Smooth muscle cell (in vitro differentiated cells): ENCODE measurements around the gene TBC1D4. TPM values are rescaled to one million over a fixed set of nuclear protein-coding genes. Genes with fewer than 3 reads are reported as not detected.
A peak's percentile ranks its signal among the peaks of the same experiment; 100 is the strongest.

Experiments used
- DNase-seq: peaks from one replicate; lab custom pipeline; 2025; ENCODE audit not compliant: unreplicated experiment; lab: John Stamatoyannopoulos, UW
- H2AFZ ChIP-seq: fragments of 200-600 bp; sonication (generic); 2 replicates; pipeline ENCODE4 v1.6.0; 2016; ENCODE audit warnings: antibody characterized with exemption, low read depth, mild to moderate bottlenecking
- H3F3A ChIP-seq: fragments of 200-600 bp; sonication (generic); 2 replicates; pipeline ENCODE4 v1.6.0; 2017; ENCODE audit warnings: antibody characterized with exemption, low read depth
- H3K27ac ChIP-seq: fragments of 200-600 bp; sonication (generic); 2 replicates; pipeline ENCODE4 v1.5.1; 2016; ENCODE audit warnings: low read depth, mild to moderate bottlenecking
- H3K27me3 ChIP-seq: fragments of 200-600 bp; sonication (generic); 2 replicates; pipeline ENCODE4 v1.6.1; 2016; ENCODE audit warnings: low read depth, mild to moderate bottlenecking
- H3K36me3 ChIP-seq: fragments of 200-600 bp; sonication (generic); 2 replicates; pipeline ENCODE4 v1.5.1; 2016; ENCODE audit warnings: low read depth
- H3K4me1 ChIP-seq: fragments of 200-600 bp; sonication (generic); 2 replicates; pipeline ENCODE4 v1.5.1; 2016; ENCODE audit warnings: low read depth
- H3K4me2 ChIP-seq: fragments of 200-600 bp; sonication (generic); 2 replicates; pipeline ENCODE4 v1.6.0; 2016; ENCODE audit warnings: mild to moderate bottlenecking
- H3K4me3 ChIP-seq: fragments of 200-600 bp; sonication (generic); 2 replicates; pipeline ENCODE4 v1.5.1; 2016; ENCODE audit warnings: mild to moderate bottlenecking
- H3K79me2 ChIP-seq: fragments of 200-600 bp; sonication (generic); 2 replicates; pipeline ENCODE4 v1.6.0; 2016; ENCODE audit warnings: low read depth, mild to moderate bottlenecking
- H3K9ac ChIP-seq: fragments of 200-600 bp; sonication (generic); 2 replicates; pipeline ENCODE4 v1.6.0; 2016; ENCODE audit warnings: low read depth
- H3K9me3 ChIP-seq: fragments of 200-600 bp; sonication (generic); replicated peaks from 2 replicates; pipeline ENCODE4 v1.5.1; 2016; ENCODE audit warnings: low read depth
- H4K20me1 ChIP-seq: fragments of 200-600 bp; sonication (generic); 2 replicates; pipeline ENCODE4 v1.6.0; 2016; ENCODE audit warnings: low read depth
- WGBS: methylation state at CpG from one replicate; pipeline ENCODE4 v1.1.7; 2016; ENCODE audit warnings: low lambda C conversion rate; 5-methylcytosine and 5-hydroxymethylcytosine counted together
- polyA plus RNA-seq: library from polyadenylated mRNA; unstranded; fragments of >200 nt; fragmentation: Nextera tagmentation; extraction: Ambion mirVana; gene quantifications from 2 replicates; pipeline ENCODE4 v1.2.1, GENCODE V29; 2016
- total RNA-seq: library from RNA; depleted of rRNA; stranded (reverse); fragments of >200 nt; gene quantifications from 2 replicates; pipeline ENCODE4 v1.2.3, GENCODE V29; 2014
- TF ChIP-seq, protein P1 (sequence below): fragments of 200-600 bp; sonication (generic); IDR thresholded peaks from 2 replicates; pipeline ENCODE4 v1.5.1; 2017; ENCODE audit warnings: borderline replicate concordance, mild to moderate bottlenecking, antibody characterized with exemption; ENCODE audit not compliant: insufficient read depth, poor library complexity, severe bottlenecking

TBC1D4 gene
- total and polyA plus RNA-seq, 2 experiments from 2014 or later, result 7.7 to 21.9 TPM

DNA sequence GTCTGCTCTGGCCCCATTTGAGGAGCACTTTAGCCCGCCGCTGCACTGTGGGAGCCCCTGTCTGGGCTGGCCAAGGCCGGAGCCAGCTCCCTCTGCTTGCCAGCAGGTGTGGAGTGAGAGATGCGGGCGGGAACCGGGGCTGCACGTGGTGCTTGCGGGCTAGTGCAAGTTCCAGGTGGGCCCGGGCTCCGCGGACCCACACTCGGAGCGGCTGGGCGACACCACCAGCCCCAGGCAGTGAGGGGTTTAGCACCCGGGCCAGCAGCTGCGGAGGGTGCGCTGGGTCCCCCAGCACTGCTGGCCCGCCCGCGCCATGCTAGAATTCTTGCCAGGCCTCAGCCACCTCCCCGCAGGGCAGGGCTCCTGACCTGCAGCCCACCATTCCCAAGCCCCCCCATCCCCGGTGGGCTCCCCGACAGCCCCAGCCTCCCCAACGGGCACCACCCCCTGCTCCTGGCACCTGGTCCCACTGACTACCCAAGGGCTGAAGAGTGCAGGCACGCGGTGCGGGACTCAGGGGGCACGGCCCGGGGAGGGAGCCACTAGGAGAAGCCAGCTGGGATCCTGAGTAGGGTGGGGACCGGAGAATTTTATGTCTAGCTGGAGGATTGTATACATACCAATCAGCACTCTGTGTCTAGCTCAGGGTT lies 36.6 kb upstream of the TBC1D4 start:
- Histone ChIP-seq H2AFZ (no peak overlapping the region), H3K9me3 (no peaks in the 10 kb centered on the region), H3K36me3 (no peaks in the 10 kb centered on the region), H3K4me3 (no peak overlapping the region), H3K27ac (no peak overlapping the region), H3F3A (no peaks in the 10 kb centered on the region), H3K9ac (no peak overlapping the region), H3K4me1 (no peaks in the 10 kb centered on the region), H3K79me2 (no peaks in the 10 kb centered on the region), H3K27me3 (no peaks in the 10 kb centered on the region), H3K4me2 (no peak overlapping the region), H4K20me1 (no peaks in the 10 kb centered on the region)
- TF ChIP-seq, protein P1, sequence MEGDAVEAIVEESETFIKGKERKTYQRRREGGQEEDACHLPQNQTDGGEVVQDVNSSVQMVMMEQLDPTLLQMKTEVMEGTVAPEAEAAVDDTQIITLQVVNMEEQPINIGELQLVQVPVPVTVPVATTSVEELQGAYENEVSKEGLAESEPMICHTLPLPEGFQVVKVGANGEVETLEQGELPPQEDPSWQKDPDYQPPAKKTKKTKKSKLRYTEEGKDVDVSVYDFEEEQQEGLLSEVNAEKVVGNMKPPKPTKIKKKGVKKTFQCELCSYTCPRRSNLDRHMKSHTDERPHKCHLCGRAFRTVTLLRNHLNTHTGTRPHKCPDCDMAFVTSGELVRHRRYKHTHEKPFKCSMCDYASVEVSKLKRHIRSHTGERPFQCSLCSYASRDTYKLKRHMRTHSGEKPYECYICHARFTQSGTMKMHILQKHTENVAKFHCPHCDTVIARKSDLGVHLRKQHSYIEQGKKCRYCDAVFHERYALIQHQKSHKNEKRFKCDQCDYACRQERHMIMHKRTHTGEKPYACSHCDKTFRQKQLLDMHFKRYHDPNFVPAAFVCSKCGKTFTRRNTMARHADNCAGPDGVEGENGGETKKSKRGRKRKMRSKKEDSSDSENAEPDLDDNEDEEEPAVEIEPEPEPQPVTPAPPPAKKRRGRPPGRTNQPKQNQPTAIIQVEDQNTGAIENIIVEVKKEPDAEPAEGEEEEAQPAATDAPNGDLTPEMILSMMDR, result no peak
- WGBS, result 97% methylated on average over 26 of the region's 30 CpGs
- no peak for DNase-seq

DNA sequence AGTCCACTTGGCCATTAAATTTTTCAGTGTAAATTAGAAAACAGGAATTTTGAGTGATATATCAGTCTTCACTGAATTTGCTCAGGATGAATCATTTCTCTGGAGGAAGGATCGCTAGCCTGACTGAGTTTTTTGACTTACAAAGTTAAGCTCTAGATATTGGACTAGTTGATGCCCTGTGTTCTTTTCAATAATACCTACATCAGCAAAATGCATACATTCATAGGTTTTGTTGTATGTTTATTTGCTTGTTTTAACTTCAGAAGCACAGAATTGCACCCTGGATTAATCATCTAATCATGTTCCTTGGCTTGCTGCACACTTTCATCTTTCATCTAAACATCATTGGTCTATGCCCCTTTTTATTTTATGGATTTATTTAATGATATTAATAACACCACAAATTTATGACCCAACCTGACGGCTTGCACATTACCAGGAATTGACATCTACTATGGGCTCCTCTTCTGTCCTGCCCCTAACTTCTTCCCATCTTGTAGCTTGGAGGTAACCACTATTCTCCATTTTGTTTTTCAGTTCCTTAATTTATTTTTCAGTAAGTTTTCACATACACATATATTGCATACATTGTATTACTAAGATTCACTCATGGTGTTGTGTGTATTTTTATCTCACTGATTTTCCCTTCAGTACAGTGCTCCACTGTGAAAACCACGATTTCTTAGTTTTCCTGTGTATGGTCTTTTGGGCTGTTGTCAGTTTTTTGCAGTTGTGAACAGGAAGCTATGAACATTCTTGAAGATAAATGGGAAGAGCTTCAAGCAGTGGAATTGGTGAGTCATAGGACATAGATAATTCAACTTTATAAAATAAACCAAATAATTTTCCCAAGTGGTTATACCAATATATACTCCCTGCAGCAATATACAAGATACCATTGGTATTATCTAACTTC lies 32.4 kb upstream of the TBC1D4 start:
- no peaks in the 10 kb centered on the region for H3F3A ChIP-seq
- no peaks in the 10 kb centered on the region for H3K36me3 ChIP-seq
- DNase-seq, result no peak
- no peak overlapping the region for H3K4me3 ChIP-seq
- TF ChIP-seq, protein P1, result no peak
- H3K79me2 ChIP-seq, result no peaks in the 10 kb centered on the region
- peak overlapping the region; percentile 59 for H2AFZ ChIP-seq
- no peaks in the 10 kb centered on the region for H3K4me1 ChIP-seq
- no peak overlapping the region for H3K9ac ChIP-seq
- H3K4me2 ChIP-seq, result no peak overlapping the region
- 72% methylated on average over 3 of the region's 3 CpGs for WGBS
- no peaks in the 10 kb centered on the region for H3K27me3 ChIP-seq
- no peaks in the 10 kb centered on the region for H4K20me1 ChIP-seq
- no peak overlapping the region for H3K27ac ChIP-seq
- no peaks in the 10 kb centered on the region for H3K9me3 ChIP-seq

DNA sequence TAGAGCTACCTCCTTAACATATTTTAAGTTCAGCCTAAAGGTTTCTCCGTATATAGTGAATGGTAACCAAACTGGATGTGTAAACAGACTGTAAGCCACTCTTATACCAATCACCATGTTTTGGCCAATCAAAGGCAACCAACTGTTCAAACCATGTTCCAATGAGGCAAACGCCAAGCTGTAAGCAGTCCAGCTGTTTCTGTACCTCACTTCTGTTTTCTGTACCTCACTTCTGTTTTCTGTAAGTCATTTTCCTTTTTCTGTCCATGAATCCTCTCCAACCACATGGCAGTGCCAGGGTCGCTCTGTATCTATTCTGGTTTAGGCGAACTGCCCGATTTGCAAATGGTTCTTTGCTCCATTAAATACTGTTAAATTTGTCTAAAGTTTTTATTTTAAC lies 31.3 kb upstream of the TBC1D4 start:
- H3F3A ChIP-seq, result no peaks in the 10 kb centered on the region
- no peaks in the 10 kb centered on the region for H3K79me2 ChIP-seq
- no peaks in the 10 kb centered on the region for H3K9me3 ChIP-seq
- no peak overlapping the region for H3K9ac ChIP-seq
- TF ChIP-seq, protein P1, result no peak
- WGBS, result 95% methylated on average over 5 of the region's 5 CpGs
- H3K4me2 ChIP-seq, result no peak overlapping the region
- H4K20me1 ChIP-seq, result no peaks in the 10 kb centered on the region
- H2AFZ ChIP-seq, result no peak overlapping the region
- H3K4me1 ChIP-seq, result no peaks in the 10 kb centered on the region
- H3K27ac ChIP-seq, result no peak overlapping the region
- H3K27me3 ChIP-seq, result no peaks in the 10 kb centered on the region
- no peak overlapping the region for H3K4me3 ChIP-seq
- no peak for DNase-seq
- H3K36me3 ChIP-seq, result no peaks in the 10 kb centered on the region
